Stomach (tissue), 9 donors: ENCODE data around the gene SVOP. TPM values are rescaled to one million over a fixed set of nuclear protein-coding genes. Genes with fewer than 3 reads are reported as not detected.
"Not testable (repeated sequence)": the region's sequence is repeated elsewhere in the genome, so short reads cannot be mapped to it uniquely, and the experiment has no call there.

ENCODE experiments used
- DNase-seq, 2 donors: peaks; one replicate each; pipeline versions ENCODE4 v3.0.0 to v3.0.0-alpha.2; 2013 to 2019
- H3K27ac ChIP-seq, 5 donors: fragments of 200-600 bp in 4 of 5; sonication (generic) in 4 of 5; one replicate each; pipeline ENCODE4 v1.5.1; 2013 to 2019; ENCODE audit warnings: mild to moderate bottlenecking in 1 of 5, moderate library complexity in 1 of 5
- H3K27me3 ChIP-seq, 3 donors: fragments of 200-600 bp; sonication (generic); one replicate each; pipeline ENCODE4 v1.5.1; 2017 to 2019; ENCODE audit warnings: mixed run types in 1 of 3
- H3K36me3 ChIP-seq, 4 donors: fragments of 200-600 bp; sonication (generic); 1 replicate in 3 of 4; 2 replicates in 1 of 4; pipeline ENCODE4 v1.5.1; 2016 to 2019
- H3K4me1 ChIP-seq, 4 donors: fragments of 200-600 bp; sonication (generic); one replicate each; pipeline ENCODE4 v1.5.1; 2016 to 2019
- H3K4me3 ChIP-seq, 4 donors: fragments of 200-600 bp; sonication (generic) in 3 of 4; one replicate each; pipeline ENCODE4 v1.5.1; 2016 to 2019; ENCODE audit warnings: mild to moderate bottlenecking in 1 of 4
- H3K9me3 ChIP-seq, 4 donors: fragments of 200-600 bp; sonication (generic); one replicate each; pipeline ENCODE4 v1.5.1; 2016 to 2019
- CTCF ChIP-seq, 7 experiments: fragments of 450-650 bp in 4 of 7; fragments of 200-600 bp in 3 of 7; sonication (generic) in 3 of 7; IDR thresholded peaks; one replicate each; pipeline ENCODE4 v1.5.1; 2016 to 2019; ENCODE audit warnings: antibody characterized with exemption in 7 of 7, control low read depth in 2 of 7, mild to moderate bottlenecking in 1 of 7
- EP300 ChIP-seq: sonication (generic); formaldehyde crosslinking; IDR thresholded peaks from one replicate; pipeline ENCODE4 v1.6.1; 2017; ENCODE audit warnings: antibody characterized with exemption
- POLR2A ChIP-seq, 4 donors: fragments of 450-650 bp; IDR thresholded peaks; one replicate each; pipeline ENCODE4 v1.6.1; 2016; ENCODE audit warnings: antibody characterized with exemption in 4 of 4, control low read depth in 2 of 4, mild to moderate bottlenecking in 1 of 4, moderate library complexity in 1 of 4
- POLR2AphosphoS5 ChIP-seq, 3 donors: sonication (generic); formaldehyde crosslinking; IDR thresholded peaks; one replicate each; pipeline ENCODE4 v1.6.1; 2016; ENCODE audit warnings: antibody characterized with exemption in 3 of 3
- WGBS, 5 donors: extraction: QIAGEN DNeasy Blood & Tissue Kit in 3 of 5; methylation state at CpG; one replicate each; pipeline versions ENCODE4 v1.1.5 to v1.1.7; 2013 to 2018; 5-methylcytosine and 5-hydroxymethylcytosine counted together
- intact Hi-C: fragments of 100-400 bp; cut with DNase I; formaldehyde crosslinking; loops from one replicate; pipeline ENCODE4 v1.15.1; 2023; ENCODE audit warnings: low total_unique reads
- polyA plus RNA-seq, 3 donors: library from polyadenylated mRNA; stranded (reverse); fragments of 200-250 nt; gene quantifications; one replicate each; pipeline ENCODE4 v1.2.3, GENCODE V29; 2013
- total RNA-seq, 5 donors: library from RNA; depleted of rRNA; stranded (reverse); fragments of >200 nt; gene quantifications; one replicate each; pipeline versions ENCODE4 v1.1.0 to v1.2.3, GENCODE V29; 2014 to 2016
- donor health status: healthy with polysubstance abuse.
- donor health status: Bipolar disorder and iron deficiency.
- donor health status: healthy.

Gene SVOP
- total and polyA plus RNA-seq, 8 donors: 0.08 to 2.0 (median 0.37) TPM; not detected in 3

DNA sequence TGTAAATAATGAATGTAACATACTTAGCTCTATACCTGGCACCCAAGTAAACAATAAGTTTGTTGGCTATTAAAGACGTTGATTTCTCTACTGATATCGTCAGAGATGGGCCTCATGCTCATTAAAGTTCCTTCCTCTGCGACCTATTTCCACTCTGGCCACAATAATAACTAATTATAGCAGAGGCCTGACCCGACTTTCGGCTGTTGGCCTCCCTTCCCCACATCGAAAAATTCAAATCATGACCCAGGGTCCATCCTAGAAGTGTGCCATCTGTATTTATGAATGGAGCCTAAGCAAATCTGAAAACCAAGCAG, 31.2 kb upstream of the SVOP start:
- Histone ChIP-seq H3K27ac (peak overlapping the region; percentile 80 to 94 (median 89)), H3K36me3 (peaks cover 0 to 5% (median 0%) of the 10 kb centered on the region in 4 donors), H3K4me1 (peaks cover 3 to 26% (median 25%) of the 10 kb centered on the region in 4 donors), H3K9me3 (no peaks in the 10 kb centered on the region), H3K4me3 (peak overlapping the region; percentile 87 to 98 (median 92)), H3K27me3 (no peaks in the 10 kb centered on the region)
- TF ChIP-seq EP300: no peak
- no peak for TF ChIP-seq CTCF (IDR thresholded peaks at IDR 0.05)
- no peak for TF ChIP-seq POLR2AphosphoS5 (IDR thresholded peaks at IDR 0.05)
- no peak for TF ChIP-seq POLR2A (IDR thresholded peaks at IDR 0.05)
- intact Hi-C loops: no loop called here
- WGBS, 5 donors: 7 to 13% (median 9%) methylated on average over 6 of the region's 6 CpGs
- DNase-seq: no peak

- intact Hi-C loops, H3K27ac ChIP-seq, DNase-seq: not testable (repeated sequence)
Observed at GRCh38 chr12:109049794-109050193, 28.9 kb upstream of the SVOP start.

DNA sequence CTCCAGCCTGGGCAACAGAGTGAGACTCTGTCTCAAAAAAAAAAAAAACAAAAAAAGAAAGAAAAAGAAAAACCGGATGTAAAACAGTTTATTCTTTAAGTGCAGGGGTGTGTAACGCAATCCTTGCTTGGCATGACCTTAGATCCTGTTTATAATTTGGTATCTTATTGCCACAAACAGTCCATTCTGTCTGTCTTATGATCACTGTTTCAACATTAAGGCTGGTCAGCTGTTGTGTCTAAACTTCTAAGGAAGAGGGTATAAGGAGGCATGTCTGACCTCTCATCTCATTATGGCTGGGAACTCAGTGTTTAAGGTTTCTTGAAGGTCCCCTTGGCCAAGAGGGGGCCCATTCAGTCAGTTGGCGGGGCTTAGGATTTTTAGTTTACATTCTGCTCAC, 27.8 kb upstream of the SVOP start:
- H3K27ac ChIP-seq, intact Hi-C loops: not testable (repeated sequence)
- WGBS, 5 donors: 64 to 79% (median 68%) methylated on average over 3 of the region's 3 CpGs

More at GRCh38 chr12:109049794-109050193, 28.9 kb upstream of the SVOP start:
- not testable (repeated sequence) for H3K36me3 ChIP-seq, H3K27me3 ChIP-seq, H3K9me3 ChIP-seq, H3K4me3 ChIP-seq
- 75 to 83% (median 80%) methylated on average over 8 of the region's 8 CpGs for WGBS, 5 donors
- peaks cover 3 to 26% (median 24%) of the 10 kb centered on the region in 4 donors for H3K4me1 ChIP-seq

GRCh38 chr12:109047081-109047805, 26.4 kb upstream of the SVOP start:
- intact Hi-C loops: no loop called here
- DNase-seq: no peak
- Histone ChIP-seq H3K36me3 (no peaks in the 10 kb centered on the region), H3K9me3 (no peaks in the 10 kb centered on the region), H3K4me1 (peaks cover 0 to 7% (median 5%) of the 10 kb centered on the region in 4 donors), H3K27ac (no peak overlapping the region), H3K4me3 (no peak overlapping the region), H3K27me3 (peaks cover 0 to 12% (median 0%) of the 10 kb centered on the region in 3 donors)
- TF ChIP-seq POLR2A (IDR thresholded peaks at IDR 0.05) (no peak), EP300 (no peak), POLR2AphosphoS5 (IDR thresholded peaks at IDR 0.05) (no peak), CTCF (IDR thresholded peaks at IDR 0.05) (no peak)
- WGBS, 5 donors: 52 to 68% (median 61%) methylated on average over 8 of the region's 8 CpGs

More for the DNA sequence above, 27.8 kb upstream of the SVOP start:
- not testable (repeated sequence) for DNase-seq, H3K4me3 ChIP-seq, H3K36me3 ChIP-seq, H3K9me3 ChIP-seq, H3K27me3 ChIP-seq
- peaks cover 3 to 16% (median 14%) of the 10 kb centered on the region in 4 donors for H3K4me1 ChIP-seq

- 78 to 89% (median 84%) methylated on average over 5 of the region's 5 CpGs for WGBS, 5 donors
Observed at GRCh38 chr12:109044241-109044640, 23.4 kb upstream of the SVOP start.

More at GRCh38 chr12:109044241-109044640, 23.4 kb upstream of the SVOP start:
- DNase-seq: no peak
- Histone ChIP-seq H3K36me3 (no peaks in the 10 kb centered on the region), H3K27me3 (peaks cover 0 to 23% (median 0%) of the 10 kb centered on the region in 3 donors), H3K27ac (no peak overlapping the region), H3K9me3 (peaks cover 0 to 16% (median 7%) of the 10 kb centered on the region in 4 donors), H3K4me1 (no peaks in the 10 kb centered on the region), H3K4me3 (no peak overlapping the region)
- intact Hi-C loops: no loop called here
- TF ChIP-seq CTCF (IDR thresholded peaks at IDR 0.05) (no peak), EP300 (no peak), POLR2AphosphoS5 (IDR thresholded peaks at IDR 0.05) (no peak), POLR2A (IDR thresholded peaks at IDR 0.05) (no peak)
